Upper lobe of left lung (tissue), 6 donors: Measurements from ENCODE around the gene SAA1. TPM values are rescaled to one million over a fixed set of nuclear protein-coding genes. Genes with fewer than 3 reads are reported as not detected.
A peak's percentile ranks its signal among the peaks of the same experiment; 100 is the strongest.

Experiments
- ATAC-seq, 2 donors: fragments of 200-7000 bp; cut with Tn5 transposase; one replicate each; pipeline ENCODE4 v1.9.1; 2022; ENCODE audit warnings: mild to moderate bottlenecking in 2 of 2, moderate library complexity in 2 of 2; ENCODE audit not compliant: low FRiP score in 2 of 2
- DNase-seq, 2 donors: peaks; one replicate each; pipeline ENCODE4 v3.0.0-alpha.2; 2019 to 2020
- H3K27ac ChIP-seq, 4 donors: fragments of 200-600 bp; sonication (generic); one replicate each; pipeline ENCODE4 v1.5.1; 2016 to 2019
- H3K27me3 ChIP-seq, 4 donors: fragments of 200-600 bp; sonication (generic); one replicate each; pipeline ENCODE4 v1.5.1; 2017 to 2019
- H3K36me3 ChIP-seq, 4 donors: fragments of 200-600 bp; sonication (generic); one replicate each; pipeline ENCODE4 v1.5.1; 2016 to 2019
- H3K4me1 ChIP-seq, 4 donors: fragments of 200-600 bp; sonication (generic); one replicate each; pipeline ENCODE4 v1.5.1; 2018 to 2019
- H3K4me3 ChIP-seq, 4 donors: fragments of 200-600 bp; sonication (generic); one replicate each; pipeline ENCODE4 v1.5.1; 2017 to 2019; ENCODE audit warnings: mild to moderate bottlenecking in 2 of 4, moderate library complexity in 1 of 4
- H3K9me3 ChIP-seq, 4 donors: fragments of 200-600 bp; sonication (generic); one replicate each; pipeline ENCODE4 v1.5.1; 2018 to 2019
- EP300 ChIP-seq, 4 donors: sonication (generic); formaldehyde crosslinking; IDR thresholded peaks; one replicate each; pipeline ENCODE4 v1.5.1; 2017; ENCODE audit warnings: antibody characterized with exemption in 4 of 4, control low read depth in 2 of 4
- POLR2A ChIP-seq, 4 donors: fragments of 450-650 bp; IDR thresholded peaks; one replicate each; pipeline ENCODE4 v1.5.1; 2016 to 2017; ENCODE audit warnings: antibody characterized with exemption in 4 of 4, mild to moderate bottlenecking in 2 of 4
- POLR2AphosphoS5 ChIP-seq, 2 donors: sonication (generic); formaldehyde crosslinking; IDR thresholded peaks; one replicate each; pipeline ENCODE4 v1.5.1; 2017; ENCODE audit warnings: antibody characterized with exemption in 2 of 2
- WGBS, 2 donors: methylation state at CpG; one replicate each; pipeline ENCODE4 v1.1.5; 2017 to 2018; 5-methylcytosine and 5-hydroxymethylcytosine counted together
- total RNA-seq, 6 donors: library from RNA; depleted of rRNA in 4 of 6; stranded (reverse); fragments of >200 nt in 4 of 6; gene quantifications; one replicate each; pipeline versions ENCODE4 v1.1.0 to v1.2.1, GENCODE V29; 2016 to 2021
- TF ChIP-seq, protein P1 (sequence below), 6 experiments: fragments of 450-650 bp in 4 of 6; fragments of 200-600 bp in 2 of 6; sonication (generic) in 2 of 6; IDR thresholded peaks; one replicate each; pipeline ENCODE4 v1.5.1; 2016 to 2019; ENCODE audit warnings: antibody characterized with exemption in 6 of 6
- donor health status: DM: no; HTN: no; CAD: no; lungs with moderate emphysema.
- donor health status: DM: no; HTN: yes; CAD: no; lungs with severe emphysema.

The SAA1 gene
- total RNA-seq, 6 donors from 2014 or later, result 9.0 to 92.5 (median 16.2) TPM

DNA sequence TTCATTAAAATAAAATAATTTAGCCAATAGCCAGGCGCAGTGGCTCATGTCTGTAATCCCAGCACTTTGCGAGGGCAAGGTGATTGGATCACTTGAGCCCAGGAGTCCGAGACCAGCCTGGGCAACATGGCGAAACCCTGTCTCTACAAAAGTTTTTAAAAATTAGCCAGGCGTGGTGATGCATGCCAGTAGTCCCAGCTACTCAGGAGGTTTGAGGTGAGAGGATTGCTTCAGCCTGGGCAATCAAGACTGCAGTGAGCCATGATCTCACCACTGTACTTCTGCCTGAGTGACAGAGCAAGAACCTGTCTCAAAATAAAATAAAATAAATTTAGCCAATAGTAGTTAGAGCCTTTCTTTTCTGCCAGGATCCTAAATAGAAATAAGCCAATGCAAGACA lies 43.6 kb downstream of the SAA1 start:
- no peak overlapping the region for H3K4me3 ChIP-seq
- DNase-seq (no peak), ATAC-seq (no peak)

DNA sequence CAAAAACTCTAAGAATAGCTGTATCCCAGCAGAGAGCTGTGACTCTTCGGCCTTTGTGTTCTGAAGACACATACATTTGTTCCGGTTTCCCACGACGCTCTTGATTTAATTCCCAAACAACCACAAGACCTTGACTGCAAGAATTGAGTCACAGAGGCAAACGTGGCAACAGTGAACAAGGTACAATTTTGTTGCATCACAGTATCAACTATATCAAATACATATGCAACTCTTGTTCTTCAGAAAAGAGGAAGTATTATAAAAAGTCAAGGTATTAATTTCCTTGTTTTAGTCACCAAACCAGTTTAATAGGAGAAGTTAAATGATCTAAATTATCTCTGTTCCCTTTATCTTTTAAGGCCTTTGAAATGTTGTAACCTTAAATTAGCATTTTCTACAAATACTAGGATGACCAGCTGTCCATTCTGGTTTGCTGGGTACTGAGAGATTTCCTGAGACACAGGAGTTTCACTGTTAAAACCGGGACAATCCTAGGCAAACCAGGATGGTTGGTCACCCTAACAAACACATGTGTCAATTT lies 44.8 kb downstream of the SAA1 start:
- Histone ChIP-seq H3K4me3 (no peak overlapping the region), H3K4me1 (peaks cover 5 to 36% (median 13%) of the 10 kb centered on the region in 4 donors), H3K9me3 (no peaks in the 10 kb centered on the region), H3K27me3 (no peaks in the 10 kb centered on the region), H3K36me3 (peaks cover 14 to 62% (median 26%) of the 10 kb centered on the region in 4 donors), H3K27ac (peak overlapping the region in 2 of 4 donors; percentile 28 to 49)
- WGBS, 2 donors, result 74 to 79% methylated on average over 6 of the region's 6 CpGs
- DNase-seq (no peak), ATAC-seq (no peak)
- TF ChIP-seq POLR2A (IDR thresholded peaks at IDR 0.05) (no peak), POLR2AphosphoS5 (IDR thresholded peaks at IDR 0.05) (no peak), EP300 (IDR thresholded peaks at IDR 0.05) (no peak)
- TF ChIP-seq, protein P1, sequence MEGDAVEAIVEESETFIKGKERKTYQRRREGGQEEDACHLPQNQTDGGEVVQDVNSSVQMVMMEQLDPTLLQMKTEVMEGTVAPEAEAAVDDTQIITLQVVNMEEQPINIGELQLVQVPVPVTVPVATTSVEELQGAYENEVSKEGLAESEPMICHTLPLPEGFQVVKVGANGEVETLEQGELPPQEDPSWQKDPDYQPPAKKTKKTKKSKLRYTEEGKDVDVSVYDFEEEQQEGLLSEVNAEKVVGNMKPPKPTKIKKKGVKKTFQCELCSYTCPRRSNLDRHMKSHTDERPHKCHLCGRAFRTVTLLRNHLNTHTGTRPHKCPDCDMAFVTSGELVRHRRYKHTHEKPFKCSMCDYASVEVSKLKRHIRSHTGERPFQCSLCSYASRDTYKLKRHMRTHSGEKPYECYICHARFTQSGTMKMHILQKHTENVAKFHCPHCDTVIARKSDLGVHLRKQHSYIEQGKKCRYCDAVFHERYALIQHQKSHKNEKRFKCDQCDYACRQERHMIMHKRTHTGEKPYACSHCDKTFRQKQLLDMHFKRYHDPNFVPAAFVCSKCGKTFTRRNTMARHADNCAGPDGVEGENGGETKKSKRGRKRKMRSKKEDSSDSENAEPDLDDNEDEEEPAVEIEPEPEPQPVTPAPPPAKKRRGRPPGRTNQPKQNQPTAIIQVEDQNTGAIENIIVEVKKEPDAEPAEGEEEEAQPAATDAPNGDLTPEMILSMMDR (IDR thresholded peaks at IDR 0.05), result no peak

More for the DNA sequence above, 43.6 kb downstream of the SAA1 start:
- Histone ChIP-seq H3K4me1 (peaks cover 0 to 31% (median 11%) of the 10 kb centered on the region in 4 donors), H3K27me3 (no peaks in the 10 kb centered on the region), H3K27ac (no peak overlapping the region), H3K9me3 (no peaks in the 10 kb centered on the region), H3K36me3 (peaks cover 23 to 70% (median 34%) of the 10 kb centered on the region in 4 donors)
- WGBS, 2 donors, result 90 to 92% methylated on average over 5 of the region's 5 CpGs
- TF ChIP-seq POLR2A (IDR thresholded peaks at IDR 0.05), result no peak
- TF ChIP-seq EP300 (IDR thresholded peaks at IDR 0.05), result no peak
- TF ChIP-seq, protein P1 (IDR thresholded peaks at IDR 0.05), result no peak
- TF ChIP-seq POLR2AphosphoS5 (IDR thresholded peaks at IDR 0.05), result no peak

DNA sequence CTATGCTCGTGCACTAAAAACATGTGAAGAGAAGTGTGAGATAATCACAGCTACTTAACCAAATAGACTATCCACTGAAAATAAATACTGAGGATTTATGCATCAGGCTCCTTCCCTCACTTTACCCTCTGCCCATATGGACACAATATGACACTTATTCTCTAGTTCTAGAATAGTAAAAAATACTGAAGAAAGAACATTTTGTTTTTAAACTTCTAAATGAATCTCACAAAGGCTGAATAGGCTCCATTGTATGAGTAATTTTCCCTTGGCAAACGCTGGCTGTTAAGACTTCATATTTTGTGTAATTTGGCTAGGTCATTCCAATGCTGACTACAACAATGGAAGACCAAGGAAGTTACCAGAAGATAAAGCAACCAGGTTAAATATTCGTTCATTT lies 45.9 kb downstream of the SAA1 start:
- DNase-seq (no peak), ATAC-seq (no peak)
- Histone ChIP-seq H3K36me3 (peaks cover 9 to 55% (median 24%) of the 10 kb centered on the region in 4 donors), H3K27ac (peak overlapping the region; percentile 26 to 66 (median 50)), H3K27me3 (no peaks in the 10 kb centered on the region), H3K9me3 (no peaks in the 10 kb centered on the region), H3K4me1 (peaks cover 5 to 36% (median 13%) of the 10 kb centered on the region in 4 donors), H3K4me3 (no peak overlapping the region)
- TF ChIP-seq POLR2AphosphoS5 (IDR thresholded peaks at IDR 0.05) (no peak), EP300 (IDR thresholded peaks at IDR 0.05) (no peak), POLR2A (IDR thresholded peaks at IDR 0.05) (no peak)
- TF ChIP-seq, protein P1 (IDR thresholded peaks at IDR 0.05), result no peak
- 80 to 93% methylated on average over 3 of the region's 3 CpGs for WGBS, 2 donors

DNA sequence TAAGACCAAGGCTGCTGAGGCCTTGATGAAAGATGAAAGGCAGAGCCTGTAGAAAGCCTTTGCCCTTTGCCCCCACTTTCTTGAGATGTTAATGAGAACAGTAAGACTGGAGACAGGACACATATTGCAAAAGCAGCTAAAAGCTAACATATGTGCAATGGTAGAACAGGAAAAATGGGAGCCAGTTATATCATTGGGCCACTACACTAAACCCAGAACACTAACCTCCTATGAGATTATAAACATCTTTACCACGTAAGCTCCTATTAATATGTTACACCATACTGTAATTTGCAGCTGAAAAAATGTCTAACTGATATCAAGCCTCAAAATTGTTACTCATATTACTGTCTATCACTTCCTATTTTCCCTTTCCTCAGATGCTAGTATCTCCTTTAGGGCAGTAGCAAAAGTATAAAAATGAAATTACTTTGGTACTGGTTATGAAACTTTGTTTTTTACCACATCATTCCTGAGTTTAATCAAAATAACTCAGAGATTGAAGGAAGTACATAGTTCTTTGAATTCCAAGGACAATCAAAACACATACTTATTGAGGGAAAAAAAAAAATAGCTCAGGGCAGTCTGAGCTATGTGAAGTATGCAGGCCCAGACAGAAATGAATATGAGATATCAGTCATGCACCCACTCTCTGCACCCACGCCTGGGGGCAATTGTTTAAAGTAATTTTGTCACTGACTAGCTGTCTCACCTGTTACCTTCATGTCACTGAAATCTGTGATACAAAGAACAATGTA lies 46.8 kb downstream of the SAA1 start:
- WGBS, 2 donors, result 61 to 65% methylated on average over 2 of the region's 2 CpGs
- peaks cover 9 to 47% (median 23%) of the 10 kb centered on the region in 4 donors for H3K36me3 ChIP-seq
- ATAC-seq, result peak in 1 of 2 donors; percentile 75

More for the DNA sequence above, 46.8 kb downstream of the SAA1 start:
- Histone ChIP-seq H3K27me3 (no peaks in the 10 kb centered on the region), H3K4me3 (no peak overlapping the region), H3K9me3 (no peaks in the 10 kb centered on the region), H3K4me1 (peaks cover 5 to 36% (median 13%) of the 10 kb centered on the region in 4 donors), H3K27ac (peak overlapping the region; percentile 26 to 73 (median 57))
- TF ChIP-seq, protein P1 (IDR thresholded peaks at IDR 0.05), result no peak
- TF ChIP-seq POLR2AphosphoS5 (IDR thresholded peaks at IDR 0.05) (no peak), EP300 (IDR thresholded peaks at IDR 0.05) (no peak), POLR2A (IDR thresholded peaks at IDR 0.05) (no peak)
- DNase-seq, result no peak
